GM23338 (cell line): ENCODE measurements around the gene PICK1. TPM values are rescaled to one million over a fixed set of nuclear protein-coding genes. Genes with fewer than 3 reads are reported as not detected.

Experiments used
- ATAC-seq: fragments of 200-7000 bp; cut with Tn5 transposase; 3 replicates; pipeline ENCODE4 v1.9.1; 2020
- DNase-seq: peaks from one replicate; pipeline ENCODE4 v3.0.0-alpha.2; 2015; ENCODE audit warnings: low spot score
- H2AFZ ChIP-seq: fragments of 200-600 bp; sonication (generic); 2 replicates; pipeline ENCODE4 v1.8.0; 2016; ENCODE audit warnings: antibody characterized with exemption, mild to moderate bottlenecking, moderate library complexity
- H3F3A ChIP-seq: fragments of 200-600 bp; sonication (generic); replicated peaks from 2 replicates; pipeline ENCODE4 v1.8.0; 2017; ENCODE audit warnings: antibody characterized with exemption, mixed run types, low read depth
- H3K27ac ChIP-seq: fragments of 200-600 bp; sonication (generic); 2 replicates; pipeline ENCODE4 v1.6.1; 2016; ENCODE audit warnings: low read depth
- H3K27me3 ChIP-seq: fragments of 200-600 bp; sonication (generic); 2 replicates; pipeline ENCODE4 v1.8.0; 2016; ENCODE audit warnings: mild to moderate bottlenecking, mixed run types, moderate library complexity; ENCODE audit not compliant: insufficient read depth
- H3K36me3 ChIP-seq: fragments of 200-600 bp; sonication (generic); 2 replicates; pipeline ENCODE4 v1.8.0; 2016; ENCODE audit warnings: mild to moderate bottlenecking; ENCODE audit not compliant: insufficient read depth
- H3K4me1 ChIP-seq: fragments of 200-600 bp; sonication (generic); 2 replicates; pipeline ENCODE4 v1.8.0; 2016; ENCODE audit warnings: mild to moderate bottlenecking, moderate library complexity; ENCODE audit not compliant: insufficient read depth
- H3K4me2 ChIP-seq: fragments of 200-600 bp; sonication (generic); 2 replicates; pipeline ENCODE4 v1.7.1; 2017; ENCODE audit warnings: mixed run types
- H3K4me3 ChIP-seq: fragments of 200-600 bp; sonication (generic); 2 replicates; pipeline ENCODE4 v1.6.1; 2016; ENCODE audit warnings: mixed run types
- H3K79me2 ChIP-seq: fragments of 200-600 bp; sonication (generic); replicated peaks from 2 replicates; pipeline ENCODE4 v1.8.0; 2017; ENCODE audit warnings: mild to moderate bottlenecking; ENCODE audit not compliant: insufficient read depth
- H3K9me2 ChIP-seq: fragments of 200-600 bp; sonication (generic); 2 replicates; pipeline ENCODE4 v1.8.0; 2017; ENCODE audit not compliant: insufficient read depth
- H4K20me1 ChIP-seq: fragments of 200-600 bp; sonication (generic); replicated peaks from 2 replicates; pipeline ENCODE4 v1.8.0; 2017; ENCODE audit warnings: mild to moderate bottlenecking; ENCODE audit not compliant: insufficient read depth
- H3K27ac Mint-ChIP-seq: 2 replicates; pipeline ENCODE4 v1.8.0; 2020; ENCODE audit warnings: inconsistent platforms, mild to moderate bottlenecking, moderate library complexity, mixed read lengths
- H3K27me3 Mint-ChIP-seq: 3 replicates; pipeline ENCODE4 v1.8.0; 2022; ENCODE audit warnings: low read depth, mild to moderate bottlenecking, moderate library complexity, mixed read lengths, inconsistent platforms; ENCODE audit not compliant: insufficient read depth, poor library complexity
- H3K36me3 Mint-ChIP-seq: 3 replicates; pipeline ENCODE4 v1.8.0; 2021; ENCODE audit warnings: low read depth, mild to moderate bottlenecking, inconsistent platforms, moderate library complexity, mixed read lengths
- H3K4me1 Mint-ChIP-seq: 3 replicates; pipeline ENCODE4 v1.8.0; 2020; ENCODE audit warnings: mild to moderate bottlenecking, inconsistent platforms, mixed read lengths
- H3K4me3 Mint-ChIP-seq: 3 replicates; pipeline ENCODE4 v1.8.0; 2021; ENCODE audit warnings: moderate library complexity, mild to moderate bottlenecking, inconsistent platforms, mixed read lengths
- H3K9me3 Mint-ChIP-seq: 3 replicates; pipeline ENCODE4 v1.8.0; 2020; ENCODE audit warnings: moderate library complexity, mild to moderate bottlenecking, inconsistent platforms, mixed read lengths
- CREB1 ChIP-seq: fragments of 250-450 bp; sonication (Bioruptor Pico); IDR thresholded peaks from 2 replicates; pipeline ENCODE4 v1.5.0; 2020; ENCODE audit warnings: low read depth, mild to moderate bottlenecking, moderate library complexity
- EZH2 ChIP-seq: fragments of 200-600 bp; sonication (generic); IDR thresholded peaks from one replicate; pipeline ENCODE4 v1.8.0; 2017; ENCODE audit warnings: antibody characterized with exemption, mild to moderate bottlenecking, low read depth; ENCODE audit not compliant: unreplicated experiment
- EZH2phosphoT487 ChIP-seq: fragments of 200-600 bp; sonication (generic); IDR thresholded peaks from one replicate; pipeline ENCODE4 v1.8.1; 2018; ENCODE audit warnings: antibody characterized with exemption; ENCODE audit not compliant: unreplicated experiment
- JUNB ChIP-seq: IDR thresholded peaks from one replicate; pipeline ENCODE4 v1.6.1; 2016; ENCODE audit warnings: antibody characterized with exemption; ENCODE audit not compliant: unreplicated experiment
- NANOG ChIP-seq: IDR thresholded peaks from 2 replicates; pipeline ENCODE4 v1.6.1; 2016; ENCODE audit warnings: antibody characterized with exemption, borderline replicate concordance
- POLR2AphosphoS5 ChIP-seq: IDR thresholded peaks from 2 replicates; pipeline ENCODE4 v1.6.1; 2016; ENCODE audit warnings: antibody characterized with exemption, low read depth
- STAT1 ChIP-seq: IDR thresholded peaks from one replicate; pipeline ENCODE4 v1.6.1; 2016; ENCODE audit warnings: antibody characterized with exemption; ENCODE audit not compliant: unreplicated experiment
- ZNF114 ChIP-seq: fragments of 250-450 bp; sonication (Bioruptor Pico); IDR thresholded peaks from 2 replicates; pipeline ENCODE4 v1.5.0; 2020; ENCODE audit warnings: mild to moderate bottlenecking, moderate library complexity
- ZNF331 ChIP-seq: fragments of 250-450 bp; sonication (Bioruptor Pico); IDR thresholded peaks from 2 replicates; pipeline ENCODE4 v1.5.0; 2020; ENCODE audit warnings: low read depth, mild to moderate bottlenecking, moderate library complexity
- polyA plus RNA-seq: library from polyadenylated mRNA; unstranded; fragments of >200 nt; fragmentation: Nextera tagmentation; extraction: Ambion mirVana; gene quantifications from 2 replicates; pipeline ENCODE4 v1.2.1, GENCODE V29; 2016
- total RNA-seq: library from RNA; depleted of rRNA; stranded (reverse); fragments of >200 nt; shearing (Covaris generic); gene quantifications from 2 replicates; pipeline ENCODE4 v1.2.3, GENCODE V29; 2014
- TF ChIP-seq, protein P1 (sequence below), 2 experiments: fragments of 200-600 bp in 1 of 2; sonication (generic) in 1 of 2; conservative IDR thresholded peaks; 2 replicates each; pipeline versions ENCODE4 v1.5.1 to v1.6.1; 2016 to 2017; ENCODE audit warnings: antibody characterized with exemption in 2 of 2, low read depth in 2 of 2, mild to moderate bottlenecking in 2 of 2, moderate library complexity in 1 of 2
- TF ChIP-seq, protein P2 (sequence below): IDR thresholded peaks from 2 replicates; pipeline ENCODE4 v1.6.1; 2016; ENCODE audit warnings: antibody characterized with exemption
- TF ChIP-seq, protein P3 (sequence below): fragments of 250-450 bp; sonication (Bioruptor Pico); IDR thresholded peaks from 2 replicates; pipeline ENCODE4 v1.5.0; 2020; ENCODE audit warnings: mild to moderate bottlenecking, moderate library complexity
- TF ChIP-seq, protein P4 (sequence below): IDR thresholded peaks from one replicate; pipeline ENCODE4 v1.6.1; 2018; ENCODE audit warnings: antibody characterized with exemption; ENCODE audit not compliant: unreplicated experiment

Gene PICK1
- total and polyA plus RNA-seq, 2 experiments from 2014 or later, result 15.9 to 28.3 TPM

DNA sequence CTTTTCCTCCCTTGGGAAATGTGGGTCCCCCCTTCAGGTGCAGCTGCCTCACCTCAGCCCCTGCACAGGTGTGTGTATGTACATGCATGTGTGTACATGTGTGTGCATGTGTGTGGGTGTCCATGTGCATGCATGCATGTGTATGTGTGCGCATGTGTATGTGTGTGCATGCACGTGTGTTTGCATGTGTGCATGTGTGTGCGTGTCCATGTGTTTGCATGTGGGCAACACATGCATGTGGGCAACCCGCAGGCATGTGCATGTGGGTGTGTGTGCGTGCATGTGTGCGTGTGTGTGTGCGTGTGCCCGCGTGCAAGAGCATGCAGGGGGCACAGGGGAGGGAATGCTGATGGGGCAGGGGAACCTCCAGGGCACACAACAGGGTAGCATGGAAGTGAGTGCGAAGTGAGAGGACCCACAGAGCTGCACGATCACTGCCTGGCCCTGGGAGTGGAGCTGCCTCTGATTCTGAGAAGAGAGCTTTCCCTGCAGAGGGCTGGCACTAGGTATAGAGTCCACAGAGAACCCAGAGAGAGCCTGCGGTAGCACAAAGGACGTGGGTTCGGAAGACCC lies 67.9 kb downstream of the PICK1 start:
- Mint-ChIP-seq H3K27ac (no peak overlapping the region), H3K4me1 (peaks cover 4% of the 10 kb centered on the region), H3K27me3 (peaks cover 2% of the 10 kb centered on the region), H3K4me3 (no peak overlapping the region), H3K36me3 (no peaks in the 10 kb centered on the region; the same call in 2 of the 3 replicates), H3K9me3 (no peaks in the 10 kb centered on the region)
- Histone ChIP-seq H2AFZ (no peak overlapping the region), H3K4me3 (no peak overlapping the region), H4K20me1 (no peaks in the 10 kb centered on the region), H3K79me2 (no peaks in the 10 kb centered on the region), H3K27ac (no peak overlapping the region), H3K27me3 (no peaks in the 10 kb centered on the region), H3F3A (0 out of 2 replicates have a peak, but pooled peaks cover 3% of the 10 kb centered on the region), H3K9me2 (no peaks in the 10 kb centered on the region), H3K4me2 (no peak overlapping the region), H3K36me3 (no peaks in the 10 kb centered on the region), H3K4me1 (no peaks in the 10 kb centered on the region)
- ATAC-seq (no peak), DNase-seq (no peak)
- TF ChIP-seq ZNF114 (CRISPR knock-in tag), result no peak
- TF ChIP-seq ZNF331 (CRISPR knock-in tag), result no peak
- TF ChIP-seq, protein P1, sequence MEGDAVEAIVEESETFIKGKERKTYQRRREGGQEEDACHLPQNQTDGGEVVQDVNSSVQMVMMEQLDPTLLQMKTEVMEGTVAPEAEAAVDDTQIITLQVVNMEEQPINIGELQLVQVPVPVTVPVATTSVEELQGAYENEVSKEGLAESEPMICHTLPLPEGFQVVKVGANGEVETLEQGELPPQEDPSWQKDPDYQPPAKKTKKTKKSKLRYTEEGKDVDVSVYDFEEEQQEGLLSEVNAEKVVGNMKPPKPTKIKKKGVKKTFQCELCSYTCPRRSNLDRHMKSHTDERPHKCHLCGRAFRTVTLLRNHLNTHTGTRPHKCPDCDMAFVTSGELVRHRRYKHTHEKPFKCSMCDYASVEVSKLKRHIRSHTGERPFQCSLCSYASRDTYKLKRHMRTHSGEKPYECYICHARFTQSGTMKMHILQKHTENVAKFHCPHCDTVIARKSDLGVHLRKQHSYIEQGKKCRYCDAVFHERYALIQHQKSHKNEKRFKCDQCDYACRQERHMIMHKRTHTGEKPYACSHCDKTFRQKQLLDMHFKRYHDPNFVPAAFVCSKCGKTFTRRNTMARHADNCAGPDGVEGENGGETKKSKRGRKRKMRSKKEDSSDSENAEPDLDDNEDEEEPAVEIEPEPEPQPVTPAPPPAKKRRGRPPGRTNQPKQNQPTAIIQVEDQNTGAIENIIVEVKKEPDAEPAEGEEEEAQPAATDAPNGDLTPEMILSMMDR (conservative IDR thresholded peaks at IDR 0.05; ENCODE audit: low read depth in 2 of 2), result no peak
- no peak for TF ChIP-seq EZH2phosphoT487
- TF ChIP-seq, protein P2, sequence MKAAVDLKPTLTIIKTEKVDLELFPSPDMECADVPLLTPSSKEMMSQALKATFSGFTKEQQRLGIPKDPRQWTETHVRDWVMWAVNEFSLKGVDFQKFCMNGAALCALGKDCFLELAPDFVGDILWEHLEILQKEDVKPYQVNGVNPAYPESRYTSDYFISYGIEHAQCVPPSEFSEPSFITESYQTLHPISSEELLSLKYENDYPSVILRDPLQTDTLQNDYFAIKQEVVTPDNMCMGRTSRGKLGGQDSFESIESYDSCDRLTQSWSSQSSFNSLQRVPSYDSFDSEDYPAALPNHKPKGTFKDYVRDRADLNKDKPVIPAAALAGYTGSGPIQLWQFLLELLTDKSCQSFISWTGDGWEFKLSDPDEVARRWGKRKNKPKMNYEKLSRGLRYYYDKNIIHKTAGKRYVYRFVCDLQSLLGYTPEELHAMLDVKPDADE, result no peak
- TF ChIP-seq, protein P3, sequence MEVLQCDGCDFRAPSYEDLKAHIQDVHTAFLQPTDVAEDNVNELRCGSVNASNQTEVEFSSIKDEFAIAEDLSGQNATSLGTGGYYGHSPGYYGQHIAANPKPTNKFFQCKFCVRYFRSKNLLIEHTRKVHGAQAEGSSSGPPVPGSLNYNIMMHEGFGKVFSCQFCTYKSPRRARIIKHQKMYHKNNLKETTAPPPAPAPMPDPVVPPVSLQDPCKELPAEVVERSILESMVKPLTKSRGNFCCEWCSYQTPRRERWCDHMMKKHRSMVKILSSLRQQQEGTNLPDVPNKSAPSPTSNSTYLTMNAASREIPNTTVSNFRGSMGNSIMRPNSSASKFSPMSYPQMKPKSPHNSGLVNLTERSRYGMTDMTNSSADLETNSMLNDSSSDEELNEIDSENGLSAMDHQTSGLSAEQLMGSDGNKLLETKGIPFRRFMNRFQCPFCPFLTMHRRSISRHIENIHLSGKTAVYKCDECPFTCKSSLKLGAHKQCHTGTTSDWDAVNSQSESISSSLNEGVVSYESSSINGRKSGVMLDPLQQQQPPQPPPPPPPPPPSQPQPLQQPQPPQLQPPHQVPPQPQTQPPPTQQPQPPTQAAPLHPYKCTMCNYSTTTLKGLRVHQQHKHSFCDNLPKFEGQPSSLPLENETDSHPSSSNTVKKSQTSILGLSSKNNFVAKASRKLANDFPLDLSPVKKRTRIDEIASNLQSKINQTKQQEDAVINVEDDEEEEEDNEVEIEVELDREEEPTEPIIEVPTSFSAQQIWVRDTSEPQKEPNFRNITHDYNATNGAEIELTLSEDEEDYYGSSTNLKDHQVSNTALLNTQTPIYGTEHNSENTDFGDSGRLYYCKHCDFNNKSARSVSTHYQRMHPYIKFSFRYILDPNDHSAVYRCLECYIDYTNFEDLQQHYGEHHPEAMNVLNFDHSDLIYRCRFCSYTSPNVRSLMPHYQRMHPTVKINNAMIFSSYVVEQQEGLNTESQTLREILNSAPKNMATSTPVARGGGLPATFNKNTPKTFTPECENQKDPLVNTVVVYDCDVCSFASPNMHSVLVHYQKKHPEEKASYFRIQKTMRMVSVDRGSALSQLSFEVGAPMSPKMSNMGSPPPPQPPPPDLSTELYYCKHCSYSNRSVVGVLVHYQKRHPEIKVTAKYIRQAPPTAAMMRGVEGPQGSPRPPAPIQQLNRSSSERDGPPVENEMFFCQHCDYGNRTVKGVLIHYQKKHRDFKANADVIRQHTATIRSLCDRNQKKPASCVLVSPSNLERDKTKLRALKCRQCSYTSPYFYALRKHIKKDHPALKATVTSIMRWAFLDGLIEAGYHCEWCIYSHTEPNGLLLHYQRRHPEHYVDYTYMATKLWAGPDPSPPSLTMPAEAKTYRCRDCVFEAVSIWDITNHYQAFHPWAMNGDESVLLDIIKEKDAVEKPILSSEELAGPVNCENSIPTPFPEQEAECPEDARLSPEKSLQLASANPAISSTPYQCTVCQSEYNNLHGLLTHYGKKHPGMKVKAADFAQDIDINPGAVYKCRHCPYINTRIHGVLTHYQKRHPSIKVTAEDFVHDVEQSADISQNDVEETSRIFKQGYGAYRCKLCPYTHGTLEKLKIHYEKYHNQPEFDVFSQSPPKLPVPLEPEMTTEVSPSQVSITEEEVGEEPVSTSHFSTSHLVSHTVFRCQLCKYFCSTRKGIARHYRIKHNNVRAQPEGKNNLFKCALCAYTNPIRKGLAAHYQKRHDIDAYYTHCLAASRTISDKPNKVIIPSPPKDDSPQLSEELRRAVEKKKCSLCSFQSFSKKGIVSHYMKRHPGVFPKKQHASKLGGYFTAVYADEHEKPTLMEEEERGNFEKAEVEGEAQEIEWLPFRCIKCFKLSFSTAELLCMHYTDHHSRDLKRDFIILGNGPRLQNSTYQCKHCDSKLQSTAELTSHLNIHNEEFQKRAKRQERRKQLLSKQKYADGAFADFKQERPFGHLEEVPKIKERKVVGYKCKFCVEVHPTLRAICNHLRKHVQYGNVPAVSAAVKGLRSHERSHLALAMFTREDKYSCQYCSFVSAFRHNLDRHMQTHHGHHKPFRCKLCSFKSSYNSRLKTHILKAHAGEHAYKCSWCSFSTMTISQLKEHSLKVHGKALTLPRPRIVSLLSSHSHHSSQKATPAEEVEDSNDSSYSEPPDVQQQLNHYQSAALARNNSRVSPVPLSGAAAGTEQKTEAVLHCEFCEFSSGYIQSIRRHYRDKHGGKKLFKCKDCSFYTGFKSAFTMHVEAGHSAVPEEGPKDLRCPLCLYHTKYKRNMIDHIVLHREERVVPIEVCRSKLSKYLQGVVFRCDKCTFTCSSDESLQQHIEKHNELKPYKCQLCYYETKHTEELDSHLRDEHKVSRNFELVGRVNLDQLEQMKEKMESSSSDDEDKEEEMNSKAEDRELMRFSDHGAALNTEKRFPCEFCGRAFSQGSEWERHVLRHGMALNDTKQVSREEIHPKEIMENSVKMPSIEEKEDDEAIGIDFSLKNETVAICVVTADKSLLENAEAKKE (CRISPR knock-in tag), result no peak
- TF ChIP-seq JUNB, result no peak
- TF ChIP-seq CREB1 (CRISPR knock-in tag), result no peak
- no peak for TF ChIP-seq NANOG
- TF ChIP-seq POLR2AphosphoS5, result no peak
- no peak for TF ChIP-seq STAT1
- no peak for TF ChIP-seq EZH2
- TF ChIP-seq, protein P4, sequence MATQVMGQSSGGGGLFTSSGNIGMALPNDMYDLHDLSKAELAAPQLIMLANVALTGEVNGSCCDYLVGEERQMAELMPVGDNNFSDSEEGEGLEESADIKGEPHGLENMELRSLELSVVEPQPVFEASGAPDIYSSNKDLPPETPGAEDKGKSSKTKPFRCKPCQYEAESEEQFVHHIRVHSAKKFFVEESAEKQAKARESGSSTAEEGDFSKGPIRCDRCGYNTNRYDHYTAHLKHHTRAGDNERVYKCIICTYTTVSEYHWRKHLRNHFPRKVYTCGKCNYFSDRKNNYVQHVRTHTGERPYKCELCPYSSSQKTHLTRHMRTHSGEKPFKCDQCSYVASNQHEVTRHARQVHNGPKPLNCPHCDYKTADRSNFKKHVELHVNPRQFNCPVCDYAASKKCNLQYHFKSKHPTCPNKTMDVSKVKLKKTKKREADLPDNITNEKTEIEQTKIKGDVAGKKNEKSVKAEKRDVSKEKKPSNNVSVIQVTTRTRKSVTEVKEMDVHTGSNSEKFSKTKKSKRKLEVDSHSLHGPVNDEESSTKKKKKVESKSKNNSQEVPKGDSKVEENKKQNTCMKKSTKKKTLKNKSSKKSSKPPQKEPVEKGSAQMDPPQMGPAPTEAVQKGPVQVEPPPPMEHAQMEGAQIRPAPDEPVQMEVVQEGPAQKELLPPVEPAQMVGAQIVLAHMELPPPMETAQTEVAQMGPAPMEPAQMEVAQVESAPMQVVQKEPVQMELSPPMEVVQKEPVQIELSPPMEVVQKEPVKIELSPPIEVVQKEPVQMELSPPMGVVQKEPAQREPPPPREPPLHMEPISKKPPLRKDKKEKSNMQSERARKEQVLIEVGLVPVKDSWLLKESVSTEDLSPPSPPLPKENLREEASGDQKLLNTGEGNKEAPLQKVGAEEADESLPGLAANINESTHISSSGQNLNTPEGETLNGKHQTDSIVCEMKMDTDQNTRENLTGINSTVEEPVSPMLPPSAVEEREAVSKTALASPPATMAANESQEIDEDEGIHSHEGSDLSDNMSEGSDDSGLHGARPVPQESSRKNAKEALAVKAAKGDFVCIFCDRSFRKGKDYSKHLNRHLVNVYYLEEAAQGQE, result no peak
